NAMALWA (cell line): ENCODE results near the gene DNAI2.

Experiments used
- DNase-seq: peaks from one replicate; pipeline ENCODE4 v3.0.0-alpha.2; 2015; ENCODE audit warnings: low spot score

Gene DNAI2, protein sequence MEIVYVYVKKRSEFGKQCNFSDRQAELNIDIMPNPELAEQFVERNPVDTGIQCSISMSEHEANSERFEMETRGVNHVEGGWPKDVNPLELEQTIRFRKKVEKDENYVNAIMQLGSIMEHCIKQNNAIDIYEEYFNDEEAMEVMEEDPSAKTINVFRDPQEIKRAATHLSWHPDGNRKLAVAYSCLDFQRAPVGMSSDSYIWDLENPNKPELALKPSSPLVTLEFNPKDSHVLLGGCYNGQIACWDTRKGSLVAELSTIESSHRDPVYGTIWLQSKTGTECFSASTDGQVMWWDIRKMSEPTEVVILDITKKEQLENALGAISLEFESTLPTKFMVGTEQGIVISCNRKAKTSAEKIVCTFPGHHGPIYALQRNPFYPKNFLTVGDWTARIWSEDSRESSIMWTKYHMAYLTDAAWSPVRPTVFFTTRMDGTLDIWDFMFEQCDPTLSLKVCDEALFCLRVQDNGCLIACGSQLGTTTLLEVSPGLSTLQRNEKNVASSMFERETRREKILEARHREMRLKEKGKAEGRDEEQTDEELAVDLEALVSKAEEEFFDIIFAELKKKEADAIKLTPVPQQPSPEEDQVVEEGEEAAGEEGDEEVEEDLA

DNA sequence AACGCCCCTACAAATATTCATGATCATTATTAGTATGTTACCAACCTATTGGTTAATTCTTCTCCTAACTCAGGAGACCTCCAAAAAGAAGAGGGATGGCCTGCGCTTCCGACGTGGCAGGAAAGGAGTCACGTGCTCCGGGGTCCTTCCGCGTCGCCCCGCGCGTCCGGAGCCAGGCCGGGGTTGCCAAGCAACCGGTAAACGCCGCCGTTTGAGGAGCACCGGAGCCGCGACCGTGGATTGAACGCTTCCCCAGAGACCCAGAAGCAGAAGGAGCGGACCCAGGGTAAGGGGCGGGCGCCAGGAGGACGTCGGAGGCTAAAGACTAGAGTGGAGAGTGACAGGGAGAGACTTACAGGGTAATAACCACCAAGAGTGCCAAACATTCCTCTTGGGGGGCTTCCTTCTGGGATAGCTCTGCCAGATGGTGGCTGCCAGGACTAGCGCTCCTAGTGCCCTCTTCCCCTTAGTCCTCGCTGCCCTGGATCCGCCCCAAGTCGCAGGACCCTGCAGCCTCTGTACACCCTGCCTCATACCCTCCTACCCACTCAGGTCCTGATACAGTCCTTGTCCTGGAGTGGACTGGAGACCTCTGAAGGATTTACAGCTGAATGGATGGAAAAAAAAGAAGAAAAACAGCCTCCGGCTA, at the start of gene DNAI2:
Gene DNAI2 (plus strand): TSS at position 175 of the 649 bp plus-strand sequence. CDS start 7,584 bp downstream, outside the sequence.
- DNase-seq = no peak

DNA sequence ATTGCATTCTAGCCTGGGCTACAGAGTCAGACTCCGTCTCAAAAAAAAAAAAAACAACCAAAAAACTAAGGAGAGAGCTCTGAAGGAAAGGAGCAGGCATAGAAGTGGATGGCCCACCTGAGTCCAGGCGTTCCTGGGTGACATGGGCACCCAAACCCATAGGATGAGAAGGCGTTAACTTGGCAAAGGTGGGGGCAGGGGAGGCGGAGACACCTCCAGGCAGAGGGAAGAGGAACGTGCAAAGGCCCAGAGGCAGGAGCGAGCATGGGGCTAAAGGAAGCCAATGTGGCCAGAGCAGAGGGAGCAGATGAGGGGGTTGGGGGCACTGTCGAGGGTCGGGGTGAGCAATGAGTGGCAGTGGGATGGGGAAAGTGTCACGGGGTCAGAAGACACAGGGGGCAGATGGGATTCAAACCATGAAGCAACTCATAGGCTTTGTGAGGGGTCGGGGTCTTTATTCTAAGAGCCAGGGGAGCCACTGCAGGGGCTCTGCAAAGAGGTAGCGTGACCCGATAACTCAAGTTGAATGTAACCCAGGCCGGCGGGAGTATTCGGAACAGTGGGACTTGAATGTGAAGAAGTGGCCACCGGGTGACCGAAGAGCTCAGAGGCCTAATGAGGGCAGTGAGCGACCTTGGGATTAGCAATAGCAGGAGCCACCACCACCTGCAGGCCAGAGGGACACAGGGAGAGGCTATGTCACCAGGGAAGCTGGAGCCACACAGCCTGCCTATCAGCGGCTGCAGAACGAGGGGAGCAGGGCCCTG, 48.9 kb upstream of the DNAI2 start:
- DNase-seq = no peak

DNA sequence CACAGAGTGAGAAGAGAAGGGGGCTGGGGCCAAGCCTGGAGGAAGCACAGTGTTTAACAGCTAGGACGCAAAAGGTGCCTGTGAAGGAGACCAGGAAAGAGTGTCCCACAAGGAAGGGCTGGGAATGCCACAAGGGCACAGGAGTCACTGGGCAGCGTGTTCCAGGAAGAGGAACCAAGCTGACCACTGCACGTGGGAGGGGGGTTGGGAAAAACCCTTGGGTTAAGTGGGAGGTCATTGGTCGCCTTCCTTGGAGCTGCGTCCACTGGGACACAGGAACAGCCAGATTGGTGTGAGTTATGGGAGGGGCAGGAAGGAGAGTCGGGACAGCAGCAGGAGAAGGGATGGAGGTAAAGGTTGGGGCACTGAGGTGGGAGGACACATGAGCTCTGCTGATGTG, 47.8 kb upstream of the DNAI2 start:
- no peak for DNase-seq

DNA sequence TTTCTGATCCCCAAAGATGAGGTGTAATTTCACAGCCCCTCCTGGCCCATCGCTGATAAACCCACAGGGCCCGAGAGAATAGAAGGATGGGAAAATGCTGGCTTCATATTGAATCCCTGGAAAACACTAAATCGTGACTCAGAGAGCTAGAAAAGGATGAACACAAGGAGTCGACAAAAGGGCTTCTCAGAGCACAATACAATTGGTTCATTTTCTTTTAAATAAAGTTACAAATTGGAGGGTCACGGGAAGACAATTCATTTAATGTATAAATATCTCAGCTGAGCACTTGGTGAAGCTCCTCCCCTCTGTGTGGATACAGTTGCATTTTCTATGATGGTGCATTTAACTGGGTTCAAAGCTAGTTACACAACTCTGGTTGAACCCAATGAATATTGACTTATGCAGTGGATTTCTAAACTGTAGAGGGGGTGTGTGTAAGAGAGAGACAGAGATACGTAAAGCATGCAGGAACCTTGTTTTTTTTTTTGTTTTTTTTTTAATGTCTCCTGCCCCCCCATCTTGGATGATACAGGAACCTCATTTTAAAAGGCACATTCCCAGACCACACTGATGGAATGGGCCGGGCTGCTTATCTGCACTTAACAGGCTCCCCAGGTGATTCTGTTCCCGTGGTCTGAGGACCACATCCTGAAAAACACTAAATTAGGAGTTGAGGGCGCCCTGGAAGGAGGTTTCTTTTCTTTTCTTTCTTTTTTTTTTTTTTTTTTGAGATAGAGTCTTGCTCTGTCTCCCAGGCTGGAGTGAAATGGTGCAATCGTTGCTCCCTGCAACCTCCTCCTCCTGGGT, 46.6 kb upstream of the DNAI2 start:
- DNase-seq = no peak

DNA sequence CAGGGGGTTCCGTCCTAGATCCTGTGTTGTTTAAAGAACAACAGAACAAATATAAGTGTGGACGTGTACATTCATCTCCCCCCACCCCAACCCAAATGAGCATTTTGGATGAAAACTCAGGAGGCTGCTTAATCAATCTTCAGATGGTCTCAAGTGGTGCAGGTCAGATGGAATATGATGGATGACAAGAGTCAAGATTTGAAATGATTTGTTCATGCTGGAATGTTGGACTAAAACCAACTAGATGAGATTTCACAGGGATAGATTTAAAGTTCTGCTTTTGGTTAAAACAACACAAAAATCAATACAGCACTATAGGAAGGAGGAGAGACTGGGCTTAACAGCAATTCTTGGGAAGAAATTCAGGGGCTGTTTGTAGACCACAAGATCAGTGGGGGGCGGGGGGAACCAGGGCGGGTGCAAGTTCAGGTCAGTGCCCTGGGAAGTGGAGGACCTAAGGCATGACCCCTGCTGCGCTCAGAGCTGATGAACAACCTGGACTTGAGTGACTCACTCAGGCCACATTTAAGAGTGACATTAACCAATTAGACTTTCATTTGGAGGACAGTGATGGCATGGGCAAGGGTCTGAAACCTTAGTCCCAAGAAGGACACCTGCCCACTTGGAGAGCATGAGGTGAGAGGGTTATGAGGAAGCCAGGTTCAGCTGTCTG, 45.6 kb upstream of the DNAI2 start:
- DNase-seq = no peak

DNA sequence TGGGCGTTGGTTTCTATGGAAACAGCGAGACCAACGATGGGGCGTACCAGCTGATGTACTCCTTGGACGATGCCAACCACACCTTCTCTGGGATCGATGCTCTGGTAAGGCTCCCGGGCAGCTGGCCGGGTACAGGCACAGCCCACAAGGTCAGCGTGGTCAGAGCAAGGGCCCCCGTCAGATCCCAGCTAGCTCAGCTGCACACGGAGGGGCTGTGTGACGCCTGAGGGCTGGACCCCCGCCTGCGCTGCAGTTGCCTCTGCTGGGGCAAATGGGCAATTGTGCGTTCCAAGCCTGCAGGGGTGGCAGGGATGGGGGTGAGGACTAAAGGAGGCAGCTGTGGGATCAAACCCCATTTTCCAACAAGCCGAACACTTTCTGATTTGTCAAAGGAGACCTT, 43.1 kb upstream of the DNAI2 start:
- DNase-seq = no peak

DNA sequence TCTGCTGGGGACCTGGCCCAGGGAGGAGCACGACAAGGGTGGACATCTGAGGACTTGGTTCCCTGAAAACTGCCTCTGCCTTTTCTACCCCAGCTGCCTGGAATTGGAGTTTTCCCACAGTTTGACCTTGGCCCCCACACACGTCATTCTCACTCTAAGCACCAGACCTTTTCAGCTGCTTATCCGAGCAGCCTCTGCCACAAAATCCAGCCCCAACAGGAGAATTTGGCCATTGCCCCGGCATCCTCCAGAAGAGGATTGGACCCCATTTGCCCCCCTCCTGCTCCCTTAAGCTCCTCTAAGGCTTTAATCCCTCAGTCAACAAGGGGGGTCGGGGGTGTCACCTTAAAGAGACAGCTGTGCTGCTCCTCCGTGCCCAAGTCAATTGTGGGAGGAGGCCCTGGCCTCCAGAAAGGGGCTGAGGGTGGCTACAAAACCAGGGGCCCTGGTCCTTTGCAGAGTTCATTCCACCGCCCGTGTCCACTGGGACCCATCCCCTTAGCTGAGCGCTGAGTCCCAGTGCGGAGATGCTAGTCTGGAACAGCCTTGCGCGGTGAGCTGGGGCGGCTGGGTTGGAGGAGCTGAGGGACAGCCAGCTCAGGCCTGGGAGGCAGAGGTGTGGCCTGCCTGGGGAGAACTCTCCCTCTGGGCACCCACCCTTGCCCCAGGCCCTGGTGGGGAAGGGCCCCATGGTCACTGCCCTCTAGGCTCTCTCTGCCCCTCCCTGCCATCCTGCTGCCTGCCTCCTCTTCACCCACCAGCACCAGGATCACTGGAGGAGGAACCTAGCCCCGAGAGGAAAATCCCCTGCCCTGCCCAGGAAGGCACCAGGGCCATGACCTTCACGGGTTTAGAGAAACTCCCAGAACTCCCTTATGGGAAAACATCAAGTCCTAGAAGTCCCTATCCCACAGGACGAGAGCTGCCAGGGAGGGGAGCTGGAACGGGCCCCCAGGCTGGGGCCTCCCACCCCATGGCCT, 41.8 kb upstream of the DNAI2 start:
- no peak for DNase-seq

DNA sequence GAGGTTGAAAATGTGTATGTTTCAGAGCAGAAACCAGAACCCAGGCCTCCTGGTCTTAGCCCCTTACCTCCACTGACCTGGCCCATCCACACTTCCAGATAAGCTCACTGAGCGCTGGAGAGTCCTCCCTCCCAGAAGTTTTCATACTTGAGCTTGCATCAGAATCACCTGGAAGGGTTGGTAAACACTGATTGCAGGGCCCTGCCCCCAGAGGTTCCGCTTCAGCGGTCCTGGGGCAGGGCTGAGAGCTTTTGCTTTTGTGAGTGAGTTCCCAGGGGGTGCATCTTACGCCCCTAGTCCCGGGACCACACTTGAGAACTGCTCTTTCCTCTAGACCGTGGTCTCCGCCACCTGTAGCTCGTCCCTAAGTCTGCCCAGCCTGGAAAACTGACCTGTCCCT, 40.1 kb upstream of the DNAI2 start:
- DNase-seq = no peak

DNA sequence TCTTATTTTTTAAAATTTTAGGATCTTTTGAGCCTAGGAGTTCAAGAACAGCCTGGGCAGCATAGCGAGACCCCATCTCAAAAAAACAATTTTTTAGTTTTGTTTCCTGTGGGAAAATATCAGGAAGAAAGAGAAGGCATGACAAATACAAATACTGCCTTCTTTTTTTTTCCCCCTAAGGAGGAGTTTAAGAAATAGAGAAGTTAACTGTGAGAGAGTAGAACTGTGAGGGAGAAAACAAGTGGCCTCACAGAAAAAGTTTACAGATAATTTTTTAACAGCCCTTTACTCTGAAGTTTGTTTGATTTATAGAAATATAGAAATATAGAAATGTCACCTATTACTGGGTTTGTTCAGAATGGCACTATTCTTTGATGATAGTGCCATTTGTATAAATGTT, 39.5 kb upstream of the DNAI2 start:
- DNase-seq = no peak

DNA sequence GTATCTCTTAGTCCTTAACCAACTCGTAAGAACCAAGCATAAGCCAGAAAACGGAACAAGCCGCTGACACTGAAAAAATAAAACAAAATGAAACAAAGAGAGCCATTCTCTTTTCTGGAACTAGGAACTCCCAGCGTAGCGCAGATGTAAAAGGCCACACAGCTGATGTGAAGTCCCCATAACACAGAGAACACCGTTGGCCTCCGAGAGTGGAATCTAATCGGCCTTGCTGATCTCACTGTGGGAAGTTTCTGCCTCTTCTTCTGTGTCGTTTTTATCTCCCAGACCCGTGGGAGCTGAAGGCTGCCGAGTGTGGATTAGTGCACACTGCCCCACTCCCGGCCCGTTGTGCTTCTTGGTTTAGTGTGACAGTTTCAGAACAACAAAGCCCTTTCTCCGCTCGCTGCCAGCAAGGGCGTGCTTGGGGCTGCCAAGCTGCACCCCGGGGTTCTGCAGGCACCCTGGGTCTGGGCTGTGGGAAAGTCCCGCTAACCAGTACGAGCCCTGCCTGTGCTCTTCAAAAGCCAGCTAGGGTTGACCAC, 38.9 kb upstream of the DNAI2 start:
- no peak for DNase-seq

DNA sequence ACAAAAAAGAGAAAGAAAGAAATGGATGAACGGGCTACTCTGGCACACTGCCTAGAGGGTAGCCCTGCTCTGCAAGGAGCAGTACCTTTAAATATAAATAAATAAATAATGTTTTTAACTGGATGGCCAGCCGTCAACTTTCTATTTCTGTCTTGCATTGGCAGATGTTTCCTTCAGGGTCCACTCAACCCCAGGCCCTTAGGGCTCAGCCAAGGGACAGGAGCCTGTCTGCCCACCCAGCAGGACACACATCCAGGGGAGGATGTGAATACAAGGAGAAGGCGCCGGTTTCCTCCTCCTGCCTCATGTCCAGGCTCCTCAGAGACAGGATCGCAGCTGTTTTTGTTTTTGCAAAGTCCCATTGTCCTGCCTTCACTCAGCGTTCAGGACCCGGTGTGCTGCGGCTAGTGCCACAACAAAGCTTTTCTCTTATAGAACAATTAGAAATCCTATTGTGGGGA, 38.1 kb upstream of the DNAI2 start:
- DNase-seq = no peak

DNA sequence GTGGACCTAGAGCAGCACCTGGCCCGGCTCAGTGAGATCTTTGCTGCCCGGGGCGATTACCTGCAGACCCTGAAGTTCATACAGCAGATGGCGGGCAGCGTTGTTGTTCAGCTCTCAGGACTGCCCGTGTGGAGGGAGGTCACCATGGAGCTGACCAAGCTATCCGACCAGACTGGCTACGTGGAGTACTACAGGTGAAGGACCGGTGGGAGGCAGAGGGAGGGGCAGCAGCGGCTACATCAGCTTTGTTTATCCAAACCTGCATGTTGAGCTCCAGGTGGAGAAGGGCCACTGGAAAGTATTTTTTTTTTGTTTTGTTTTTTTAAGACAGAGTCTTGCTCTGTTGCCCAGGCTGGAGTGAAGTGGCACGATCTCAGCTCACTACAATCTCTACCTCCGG, 36.7 kb upstream of the DNAI2 start:
- DNase-seq = no peak

DNA sequence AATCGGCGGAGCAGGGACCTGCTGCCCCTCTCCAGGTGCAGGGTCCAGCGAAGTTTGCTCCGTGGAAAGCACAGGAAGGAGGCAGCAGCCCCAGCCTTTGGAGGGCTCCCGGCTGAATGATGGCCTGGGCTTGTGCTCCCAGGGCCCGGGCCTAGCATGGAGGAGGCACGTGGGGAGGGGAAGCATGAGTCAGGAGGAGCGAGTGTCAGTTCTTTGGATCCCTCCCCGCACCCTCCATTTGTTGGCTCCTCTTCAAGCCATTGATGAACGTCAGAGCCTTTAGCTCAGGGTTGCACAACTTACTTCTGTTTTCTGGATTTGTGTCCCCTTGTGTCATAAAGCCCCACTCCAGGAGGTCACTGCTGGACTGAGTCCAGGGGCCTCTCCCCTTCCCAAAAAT, 34.9 kb upstream of the DNAI2 start:
- DNase-seq = no peak

DNA sequence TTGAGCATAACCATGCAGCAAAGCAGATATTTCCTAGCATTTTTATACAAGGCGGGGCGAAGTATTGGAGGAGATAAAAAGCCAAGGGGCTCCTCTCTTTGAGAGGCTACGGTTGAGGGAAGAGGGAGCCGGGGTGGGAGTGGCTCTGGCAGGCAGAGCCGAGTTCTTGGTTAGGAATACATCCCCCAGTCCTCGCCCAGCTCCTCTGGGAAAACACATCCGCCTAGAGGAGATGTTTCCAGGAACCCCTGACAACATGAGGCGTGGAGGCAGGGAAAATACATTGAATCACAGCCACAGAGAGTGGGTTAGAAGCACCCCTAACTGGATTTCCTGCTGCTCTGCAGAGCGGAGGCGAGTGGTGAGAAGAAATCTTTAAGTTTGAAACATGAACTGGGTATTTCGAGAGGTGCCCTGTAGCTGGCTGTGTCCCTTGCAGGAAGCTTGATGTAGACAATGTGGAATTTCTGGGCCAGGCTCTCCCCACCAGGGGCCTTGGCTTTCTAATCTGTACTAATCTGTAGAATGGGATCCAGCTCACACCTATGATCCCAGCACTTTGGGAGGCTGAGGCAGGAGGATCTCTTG, 33.3 kb upstream of the DNAI2 start:
- no peak for DNase-seq

DNA sequence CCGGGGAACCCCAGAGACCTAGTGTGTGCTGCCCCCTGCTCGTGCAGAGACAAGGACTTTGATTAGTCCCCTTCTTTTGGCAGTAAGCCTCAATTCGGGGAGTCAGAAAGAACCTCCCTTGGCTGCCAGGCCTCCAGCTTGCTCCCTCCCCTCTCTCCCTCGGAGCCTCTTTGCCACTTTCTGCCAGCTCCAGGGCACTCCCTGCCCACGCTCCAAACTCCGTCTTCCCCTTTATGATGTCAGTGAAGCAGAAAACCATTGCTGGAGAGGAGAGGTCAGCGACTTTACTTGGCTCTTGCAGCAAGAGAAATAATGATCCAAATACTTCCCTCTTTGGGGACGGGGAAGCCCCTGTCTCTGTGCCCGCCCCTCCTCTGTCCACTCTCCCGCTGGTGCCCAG, 32.6 kb upstream of the DNAI2 start:
- DNase-seq = no peak

DNA sequence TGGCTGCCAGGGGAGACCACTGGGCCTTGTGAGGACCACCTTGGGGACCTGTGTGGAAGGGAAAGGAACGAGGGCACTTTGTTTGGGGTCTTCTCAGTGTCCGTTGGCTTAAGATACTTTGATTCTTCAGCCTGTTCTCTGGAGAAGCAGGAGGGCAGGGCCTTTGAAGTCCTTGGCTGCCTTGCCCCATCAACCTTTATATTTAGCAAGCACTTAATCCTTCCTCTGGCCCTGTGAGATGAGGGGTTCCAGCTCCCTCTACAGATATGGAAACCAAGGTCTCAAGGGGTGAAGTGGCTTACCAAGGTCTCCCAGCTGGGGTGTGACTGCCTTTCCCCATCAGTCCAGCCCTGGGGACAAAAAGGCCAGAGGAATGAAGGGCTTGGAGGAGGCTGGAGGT, 32.2 kb upstream of the DNAI2 start:
- DNase-seq = no peak

DNA sequence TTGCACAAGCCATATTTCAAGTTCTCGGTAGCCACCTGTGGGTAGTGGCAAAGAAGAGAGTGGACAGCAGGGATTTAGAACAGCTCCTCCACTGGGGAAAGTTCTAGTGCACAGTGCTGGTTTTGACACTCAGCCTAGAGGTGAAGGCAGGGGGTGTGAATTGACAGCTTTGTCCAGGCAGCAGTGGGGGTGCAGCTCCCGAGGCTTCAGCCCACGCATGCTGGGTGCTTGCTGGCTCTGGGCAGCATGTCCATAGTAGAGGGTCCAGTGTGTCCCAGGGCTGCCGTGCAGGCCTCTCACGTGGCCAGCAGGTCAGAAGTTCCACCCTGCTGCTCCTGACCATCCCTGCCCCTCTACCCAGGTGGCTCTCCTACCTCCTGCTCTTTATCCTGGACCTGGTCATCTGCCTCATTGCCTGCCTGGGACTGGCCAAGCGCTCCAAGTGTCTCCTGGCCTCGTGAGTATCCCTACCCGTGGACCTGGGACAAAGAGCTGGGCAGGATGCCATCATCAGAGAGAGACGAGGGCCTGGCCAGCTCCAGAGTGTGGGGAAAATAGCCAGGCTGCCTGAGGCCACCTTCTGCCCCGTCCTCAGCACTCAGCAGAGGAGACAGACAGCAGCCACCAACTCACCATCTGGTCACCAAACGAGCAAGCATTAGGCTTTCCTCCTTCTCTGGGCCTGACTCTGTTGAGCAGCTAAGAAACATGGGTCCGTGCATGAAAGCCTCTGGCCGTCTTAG, 30.9 kb upstream of the DNAI2 start:
- DNase-seq = no peak

DNA sequence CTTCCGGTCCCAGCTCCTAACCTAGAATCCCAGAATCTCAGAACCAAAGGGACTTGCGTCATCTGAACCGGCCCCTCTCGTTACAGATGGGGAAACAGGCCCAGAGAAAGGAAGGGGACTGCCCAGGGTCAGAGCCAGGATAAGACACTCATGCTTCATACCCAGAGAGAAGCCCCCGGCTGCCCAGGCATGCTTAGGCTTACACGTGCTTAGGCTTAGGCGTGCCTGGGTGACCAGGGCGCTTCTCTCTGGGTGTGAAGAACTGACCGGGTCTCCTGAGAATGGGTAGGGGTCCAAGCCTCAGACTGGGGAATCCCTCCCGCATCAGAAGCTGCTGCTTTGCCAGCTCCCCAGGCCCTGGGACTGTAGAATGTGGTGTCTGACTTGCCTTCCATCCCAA, 29.9 kb upstream of the DNAI2 start:
- no peak for DNase-seq
